Measurements from ENCODE around the gene PIAS3. TPM values are rescaled to one million over a fixed set of nuclear protein-coding genes. Genes with fewer than 3 reads are reported as not detected.

Gene PIAS3
- total RNA-seq, 2 experiments from 2014 or later: 18.7 to 19.7 TPM

GRCh38 chr1:145879775-145880174 is 20.9 kb upstream of the PIAS3 start:
- intact Hi-C loops (cut with DNase I, micrococcal nuclease): no loop called here
- H3K27me3 ChIP-seq (ENCODE audit: control insufficient read depth in 1 of 2, insufficient read depth in 2 of 2, low read length in 2 of 2): peaks cover 13 to 18% of the 10 kb centered on the region in 2 experiments
- H3K36me3 ChIP-seq (ENCODE audit: insufficient read depth, low read length): no peaks in the 10 kb centered on the region
- H3K27me3 Mint-ChIP-seq: peaks cover 25% of the 10 kb centered on the region
- H3K27ac Mint-ChIP-seq: no peak overlapping the region
- H3K27ac ChIP-seq (ENCODE audit: low read depth in 1 of 2, low read length in 2 of 2): no peak overlapping the region
- ChIA-PET CTCF (interaction anchor here (1.1 to 2.7 kb wide), 2 partner anchors 12 to 34 kb away, joined by 3 to 12 read pairs; partner anchors contain the start of gene NUDT17), POLR2A (interaction anchor here (3.3 kb wide), 1 partner anchor 21 kb away, joined by 13 read pairs; the partner anchor contains the start of gene PIAS3)
- no peaks in the 10 kb centered on the region for H3K9me3 Mint-ChIP-seq
- ATAC-seq (ENCODE audit: poor library complexity) (no peak), DNase-seq (no peak)
- H3K4me3 ChIP-seq (ENCODE audit: low read length): no peak overlapping the region
- no peak for TF ChIP-seq CTCF (IDR thresholded peaks at IDR 0.05)
- H3K4me3 Mint-ChIP-seq: no peak overlapping the region
- no peaks in the 10 kb centered on the region for H3K9me3 ChIP-seq (ENCODE audit: control insufficient read depth in 1 of 2, insufficient read depth in 1 of 2, low read length in 2 of 2)
- H3K4me1 ChIP-seq (ENCODE audit: insufficient read depth, low read length): no peaks in the 10 kb centered on the region
- H3K36me3 Mint-ChIP-seq (ENCODE audit: low read depth): no peaks in the 10 kb centered on the region
- peaks cover 4% of the 10 kb centered on the region for H3K4me1 Mint-ChIP-seq (ENCODE audit: low read depth)

GRCh38 chr1:145878724-145879123 is 19.8 kb upstream of the PIAS3 start:
- H3K27me3 Mint-ChIP-seq: peaks cover 19% of the 10 kb centered on the region
- no peaks in the 10 kb centered on the region for H3K9me3 ChIP-seq (ENCODE audit: control insufficient read depth in 1 of 2, insufficient read depth in 1 of 2, low read length in 2 of 2)
- H3K4me1 Mint-ChIP-seq (ENCODE audit: low read depth): no peaks in the 10 kb centered on the region
- no peak overlapping the region for H3K27ac ChIP-seq (ENCODE audit: low read depth in 1 of 2, low read length in 2 of 2)
- H3K27ac Mint-ChIP-seq: no peak overlapping the region
- no peaks in the 10 kb centered on the region for H3K4me1 ChIP-seq (ENCODE audit: insufficient read depth, low read length)
- no peak for TF ChIP-seq CTCF (IDR thresholded peaks at IDR 0.05)
- CTCF ChIA-PET: interaction anchor here (2.7 kb wide), 1 partner anchor 33 kb away, joined by 12 read pairs; the partner anchor contains the start of gene NUDT17
- no peaks in the 10 kb centered on the region for H3K9me3 Mint-ChIP-seq
- H3K36me3 ChIP-seq (ENCODE audit: insufficient read depth, low read length): no peaks in the 10 kb centered on the region
- no peaks in the 10 kb centered on the region for H3K36me3 Mint-ChIP-seq (ENCODE audit: low read depth)
- DNase-seq (no peak), ATAC-seq (ENCODE audit: poor library complexity) (no peak)
- intact Hi-C loops (cut with DNase I, micrococcal nuclease): no loop called here
- no peak overlapping the region for H3K4me3 ChIP-seq (ENCODE audit: low read length)
- peaks cover 5 to 7% of the 10 kb centered on the region in 2 experiments for H3K27me3 ChIP-seq (ENCODE audit: control insufficient read depth in 1 of 2, insufficient read depth in 2 of 2, low read length in 2 of 2)
- POLR2A ChIA-PET: interaction anchor here (1.2 to 3.3 kb wide), 2 partner anchors 19 to 20 kb away, joined by 3 to 13 read pairs; partner anchors contain the start of gene PIAS3
- H3K4me3 Mint-ChIP-seq: no peak overlapping the region

GRCh38 chr1:145877923-145878486 is 19.1 kb upstream of the PIAS3 start:
- no peaks in the 10 kb centered on the region for H3K36me3 Mint-ChIP-seq (ENCODE audit: low read depth)
- H3K4me1 Mint-ChIP-seq (ENCODE audit: low read depth): peaks cover 1% of the 10 kb centered on the region
- DNase-seq (no peak), ATAC-seq (ENCODE audit: poor library complexity) (no peak)
- peaks cover 14% of the 10 kb centered on the region for H3K27me3 Mint-ChIP-seq
- CTCF ChIA-PET: no interaction called here
- POLR2A ChIA-PET: interaction anchor here (1.2 kb wide), 1 partner anchor 18 kb away, joined by 3 read pairs; no protein-coding TSS in a partner anchor
- TF ChIP-seq CTCF (IDR thresholded peaks at IDR 0.05): no peak
- H3K36me3 ChIP-seq (ENCODE audit: insufficient read depth, low read length): no peaks in the 10 kb centered on the region
- H3K4me3 Mint-ChIP-seq: no peak overlapping the region
- H3K27me3 ChIP-seq (ENCODE audit: control insufficient read depth in 1 of 2, insufficient read depth in 2 of 2, low read length in 2 of 2): peaks cover 0 to 2% of the 10 kb centered on the region in 2 experiments
- H3K9me3 ChIP-seq (ENCODE audit: control insufficient read depth in 1 of 2, insufficient read depth in 1 of 2, low read length in 2 of 2): no peaks in the 10 kb centered on the region
- H3K4me1 ChIP-seq (ENCODE audit: insufficient read depth, low read length): no peaks in the 10 kb centered on the region
- no peaks in the 10 kb centered on the region for H3K9me3 Mint-ChIP-seq
- intact Hi-C loops (cut with DNase I, micrococcal nuclease): no loop called here
- H3K4me3 ChIP-seq (ENCODE audit: low read length): no peak overlapping the region
- no peak overlapping the region for H3K27ac Mint-ChIP-seq
- no peak overlapping the region for H3K27ac ChIP-seq (ENCODE audit: low read depth in 1 of 2, low read length in 2 of 2)
